GM10248 (cell line): Measurements from ENCODE around the gene ZYX.

ENCODE experiments used
- CTCF ChIA-PET: fragments of 300-600 bp; sonication (Branson Sonifier 250); formaldehyde crosslinking; extraction: SDS; loops from one replicate; lab custom pipeline; 2021; ENCODE audit warnings: antibody characterized with exemption; lab: Yijun Ruan, JAX
- POLR2A ChIA-PET: fragments of 350-650 bp; sonication (Branson Sonifier 250); formaldehyde crosslinking; extraction: SDS; loops from one replicate; lab custom pipeline; 2020; ENCODE audit warnings: antibody characterized with exemption; lab: Yijun Ruan, JAX
- DNase-seq: peaks from one replicate; pipeline ENCODE4 v3.0.0; 2012; ENCODE audit errors: extremely low spot score
- TF ChIP-seq, protein P1 (sequence below): IDR thresholded peaks from 2 replicates; pipeline ENCODE4 v1.5.1; 2012; ENCODE audit warnings: mild to moderate bottlenecking, low read depth; ENCODE audit errors: extremely low read depth, missing control alignments, control extremely low read depth

Gene ZYX

DNA sequence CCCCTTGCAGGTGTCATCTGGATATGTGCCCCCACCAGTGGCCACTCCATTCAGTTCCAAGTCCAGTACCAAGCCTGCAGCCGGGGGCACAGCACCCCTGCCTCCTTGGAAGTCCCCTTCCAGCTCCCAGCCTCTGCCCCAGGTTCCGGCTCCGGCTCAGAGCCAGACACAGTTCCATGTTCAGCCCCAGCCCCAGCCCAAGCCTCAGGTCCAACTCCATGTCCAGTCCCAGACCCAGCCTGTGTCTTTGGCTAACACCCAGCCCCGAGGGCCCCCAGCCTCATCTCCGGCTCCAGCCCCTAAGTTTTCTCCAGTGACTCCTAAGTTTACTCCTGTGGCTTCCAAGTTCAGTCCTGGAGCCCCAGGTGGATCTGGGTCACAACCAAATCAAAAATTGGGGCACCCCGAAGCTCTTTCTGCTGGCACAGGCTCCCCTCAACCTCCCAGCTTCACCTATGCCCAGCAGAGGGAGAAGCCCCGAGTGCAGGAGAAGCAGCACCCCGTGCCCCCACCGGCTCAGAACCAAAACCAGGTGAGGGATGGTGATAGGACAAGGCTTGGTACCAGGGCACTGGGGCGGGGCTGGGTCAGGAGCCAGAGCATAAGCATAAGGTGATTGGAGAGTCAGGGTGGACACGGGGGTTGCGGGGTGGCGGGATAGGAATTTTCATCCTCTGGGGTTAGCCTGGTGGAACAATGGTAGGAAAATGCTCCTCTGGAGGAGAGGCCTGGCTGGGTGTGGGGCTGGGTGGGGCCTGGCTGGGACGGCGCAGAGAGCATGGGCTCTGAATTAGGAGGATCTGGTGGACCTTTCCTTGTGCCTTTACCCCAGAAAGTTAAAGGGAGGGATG is 1.9 kb downstream of the ZYX start:
- TF ChIP-seq, protein P1, sequence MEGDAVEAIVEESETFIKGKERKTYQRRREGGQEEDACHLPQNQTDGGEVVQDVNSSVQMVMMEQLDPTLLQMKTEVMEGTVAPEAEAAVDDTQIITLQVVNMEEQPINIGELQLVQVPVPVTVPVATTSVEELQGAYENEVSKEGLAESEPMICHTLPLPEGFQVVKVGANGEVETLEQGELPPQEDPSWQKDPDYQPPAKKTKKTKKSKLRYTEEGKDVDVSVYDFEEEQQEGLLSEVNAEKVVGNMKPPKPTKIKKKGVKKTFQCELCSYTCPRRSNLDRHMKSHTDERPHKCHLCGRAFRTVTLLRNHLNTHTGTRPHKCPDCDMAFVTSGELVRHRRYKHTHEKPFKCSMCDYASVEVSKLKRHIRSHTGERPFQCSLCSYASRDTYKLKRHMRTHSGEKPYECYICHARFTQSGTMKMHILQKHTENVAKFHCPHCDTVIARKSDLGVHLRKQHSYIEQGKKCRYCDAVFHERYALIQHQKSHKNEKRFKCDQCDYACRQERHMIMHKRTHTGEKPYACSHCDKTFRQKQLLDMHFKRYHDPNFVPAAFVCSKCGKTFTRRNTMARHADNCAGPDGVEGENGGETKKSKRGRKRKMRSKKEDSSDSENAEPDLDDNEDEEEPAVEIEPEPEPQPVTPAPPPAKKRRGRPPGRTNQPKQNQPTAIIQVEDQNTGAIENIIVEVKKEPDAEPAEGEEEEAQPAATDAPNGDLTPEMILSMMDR: no peak
- ChIA-PET CTCF (interaction anchor here (0.9 to 2.1 kb wide), 4 partner anchors 8 to 55 kb away, joined by 3 to 8 read pairs (median 5); no protein-coding TSS in a partner anchor), POLR2A (no interaction called here)
- no peak for DNase-seq

DNA sequence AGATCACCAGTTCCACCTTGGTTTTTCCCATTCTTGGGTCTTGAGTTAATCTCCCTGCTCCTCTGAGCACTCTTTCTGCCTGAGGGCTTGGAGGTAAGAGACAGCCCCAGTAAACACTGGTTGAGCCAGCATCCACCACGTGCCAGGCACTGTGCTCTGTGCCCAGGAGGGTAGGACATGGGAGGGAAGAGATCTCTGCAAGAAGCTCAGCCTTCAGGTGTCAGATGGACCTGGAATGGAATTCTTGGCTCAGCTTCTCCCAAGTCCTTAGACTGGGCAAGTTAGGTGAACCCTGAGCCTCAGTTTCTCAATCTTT is 2.5 kb downstream of the ZYX start:
- TF ChIP-seq, protein P1: no peak
- CTCF ChIA-PET: interaction anchor here (1.4 to 2.1 kb wide), 5 partner anchors 8 to 143 kb away, joined by 4 to 8 read pairs (median 7); no protein-coding TSS in a partner anchor
- POLR2A ChIA-PET: interaction anchor here (0.6 kb wide), 1 partner anchor 427 kb away, joined by 3 read pairs; no protein-coding TSS in a partner anchor
- DNase-seq: no peak

DNA sequence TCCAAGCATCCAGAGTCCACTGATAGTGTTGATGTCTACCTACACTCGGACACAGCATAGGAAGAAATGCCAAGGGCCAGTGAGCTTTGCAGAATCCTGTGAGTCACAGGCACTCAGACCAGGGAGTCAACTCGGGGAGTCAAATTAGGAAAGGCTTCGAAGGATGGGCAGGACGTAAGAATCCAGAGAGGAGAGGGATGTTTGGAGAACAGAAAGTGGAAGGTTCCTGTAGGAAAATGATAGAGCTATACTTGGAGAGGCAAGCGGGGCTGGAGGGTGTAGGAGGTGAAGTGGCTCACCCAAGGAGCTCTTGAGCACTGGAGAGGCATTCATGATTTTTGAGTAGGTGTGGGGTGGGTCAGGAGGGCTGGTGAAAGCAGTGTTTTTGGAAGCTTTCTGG is 3.0 kb downstream of the ZYX start:
- POLR2A ChIA-PET: interaction anchor here (0.6 kb wide), 1 partner anchor 428 kb away, joined by 3 read pairs; no protein-coding TSS in a partner anchor
- no peak for DNase-seq
- CTCF ChIA-PET: interaction anchor here (1.0 to 2.1 kb wide), 6 partner anchors 9 to 143 kb away, joined by 4 to 8 read pairs (median 6); no protein-coding TSS in a partner anchor
- TF ChIP-seq, protein P1: no peak

DNA sequence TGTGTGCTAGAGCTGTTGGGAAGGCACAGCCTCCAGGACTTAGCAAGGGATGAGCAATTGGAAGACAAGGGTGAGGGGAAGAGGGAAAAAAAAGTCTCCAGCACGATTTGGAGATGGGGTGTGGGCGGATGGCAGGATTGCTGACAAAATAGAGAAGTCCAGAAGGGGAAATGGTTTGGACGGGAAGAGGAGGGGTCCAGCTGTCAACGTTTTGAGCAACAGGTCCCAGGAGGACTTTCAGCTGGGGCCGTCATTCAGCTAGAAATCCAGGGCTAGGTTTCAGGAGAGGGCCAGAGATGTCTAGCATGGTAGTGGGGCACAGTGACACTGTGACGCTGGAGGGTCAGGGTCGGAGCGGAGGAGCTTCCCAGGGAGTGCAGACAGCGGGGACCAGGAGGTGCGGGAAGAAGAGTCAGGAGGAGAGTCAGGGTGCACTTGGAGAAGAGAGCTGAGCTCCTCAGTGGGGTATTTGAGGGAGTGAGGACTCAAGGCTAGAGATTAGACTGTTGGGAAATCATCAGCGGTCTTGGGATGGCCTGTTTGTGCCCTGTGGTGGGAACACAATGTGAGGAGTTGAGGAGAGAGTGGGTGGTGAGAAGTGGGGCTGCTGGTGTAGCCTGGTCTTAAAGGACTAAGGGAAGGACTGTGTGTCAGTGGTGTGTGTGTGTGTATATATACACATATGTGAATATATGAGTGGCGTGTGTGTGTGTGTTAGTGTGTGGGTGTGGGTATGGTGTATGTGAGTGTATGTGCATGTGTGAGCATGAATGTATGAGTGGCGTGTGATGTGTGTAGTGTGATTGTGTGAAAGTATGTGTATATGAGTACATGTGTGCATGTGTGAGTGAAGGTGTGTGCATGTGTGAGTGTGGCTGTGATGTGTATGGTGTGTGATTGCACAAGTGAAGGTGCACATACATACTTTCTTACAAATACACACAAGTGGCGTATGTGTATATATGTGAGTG is 3.8 kb downstream of the ZYX start:
- ChIA-PET POLR2A (no interaction called here), CTCF (interaction anchor here (1.0 to 2.1 kb wide), 7 partner anchors 8 to 144 kb away, joined by 3 to 8 read pairs (median 6); no protein-coding TSS in a partner anchor)
- DNase-seq: no peak
- TF ChIP-seq, protein P1: no peak

DNA sequence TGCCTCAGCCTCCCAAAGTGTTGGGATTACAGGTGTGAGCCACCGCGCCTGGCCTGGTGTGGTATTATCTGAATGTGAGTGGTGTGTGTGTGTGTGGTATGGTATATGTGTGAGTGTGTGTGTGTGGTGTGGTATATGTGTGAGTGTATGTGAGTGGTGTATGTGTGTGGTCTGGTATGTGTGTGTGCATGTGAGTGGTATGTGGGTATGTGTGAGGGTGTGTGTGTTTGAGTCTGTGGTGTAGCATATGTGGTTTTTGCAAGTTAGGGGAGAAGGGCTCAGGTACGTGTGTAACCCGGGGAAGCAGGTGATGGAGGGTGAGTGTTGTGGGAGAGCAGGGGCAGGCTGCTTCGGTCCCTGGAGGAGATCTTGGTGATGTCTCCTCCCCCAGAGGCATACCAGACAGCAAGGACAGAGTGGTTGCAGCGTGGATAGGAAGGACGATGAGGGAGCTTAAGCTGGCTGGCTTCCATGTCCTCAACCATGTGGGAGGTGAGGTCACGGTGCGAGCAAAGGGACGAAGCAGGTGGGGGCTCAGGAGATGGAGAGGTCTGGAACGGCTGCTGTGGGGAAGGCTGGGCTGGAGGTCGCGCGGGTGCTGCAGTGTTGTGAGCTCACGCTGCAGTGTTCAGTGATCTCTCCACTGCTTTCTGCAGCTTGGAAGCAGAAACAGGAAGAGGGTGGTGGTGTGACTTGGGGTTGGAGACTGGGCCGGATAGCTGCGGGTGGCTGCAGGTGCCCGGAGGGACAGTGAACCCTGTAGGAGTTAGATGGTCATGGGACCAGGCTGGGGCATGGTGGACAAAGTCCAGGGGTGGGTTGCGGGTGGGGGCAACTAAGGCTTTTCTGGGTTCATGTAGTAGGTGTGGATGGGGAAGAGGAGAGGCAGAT is 5.0 kb downstream of the ZYX start:
- POLR2A ChIA-PET: no interaction called here
- TF ChIP-seq, protein P1: no peak
- CTCF ChIA-PET: interaction anchor here (1.0 kb wide), 1 partner anchor 30 kb away, joined by 3 read pairs; no protein-coding TSS in a partner anchor
- peak; percentile 20 for DNase-seq
